H1 (cell line): ENCODE results near the gene SIM2.

Experiments
- CTBP2 ChIP-seq: IDR thresholded peaks from 2 replicates; pipeline ENCODE4 v1.7.0; 2011; ENCODE audit warnings: borderline replicate concordance, mild to moderate bottlenecking, moderate library complexity, mixed read lengths, low read length; ENCODE audit not compliant: insufficient read depth, insufficient read length
- POLR2A ChIP-seq, 2 experiments: IDR thresholded peaks; 1 replicate in 1 of 2; 2 replicates in 1 of 2; pipeline ENCODE4 v1.6.1; 2011; ENCODE audit warnings: low read depth in 2 of 2, low read length in 2 of 2, mild to moderate bottlenecking in 2 of 2; ENCODE audit errors: control extremely low read depth in 1 of 2
- SUZ12 ChIP-seq: fragments of 200-600 bp; sonication (generic); IDR thresholded peaks from 2 replicates; pipeline ENCODE4 v1.6.1; 2012; ENCODE audit warnings: mild to moderate bottlenecking, inconsistent platforms, low read length, moderate library complexity, mixed read lengths
- TAF7 ChIP-seq: optimal IDR thresholded peaks from 2 replicates; pipeline ENCODE3; 2011; ENCODE audit warnings: low read depth, mild to moderate bottlenecking, inconsistent platforms, low read length, moderate library complexity, borderline replicate concordance
- TF ChIP-seq, protein P1 (sequence below), 3 experiments: IDR thresholded peaks; 1 replicate in 2 of 3; 2 replicates in 1 of 3; pipeline versions ENCODE4 v1.5.1 to v1.6.1; 2011; ENCODE audit warnings: low read length in 3 of 3, mild to moderate bottlenecking in 3 of 3, inconsistent platforms in 2 of 3, low read depth in 1 of 3, moderate library complexity in 1 of 3; ENCODE audit not compliant: insufficient read depth in 1 of 3; ENCODE audit errors: control extremely low read depth in 1 of 3

DNA sequence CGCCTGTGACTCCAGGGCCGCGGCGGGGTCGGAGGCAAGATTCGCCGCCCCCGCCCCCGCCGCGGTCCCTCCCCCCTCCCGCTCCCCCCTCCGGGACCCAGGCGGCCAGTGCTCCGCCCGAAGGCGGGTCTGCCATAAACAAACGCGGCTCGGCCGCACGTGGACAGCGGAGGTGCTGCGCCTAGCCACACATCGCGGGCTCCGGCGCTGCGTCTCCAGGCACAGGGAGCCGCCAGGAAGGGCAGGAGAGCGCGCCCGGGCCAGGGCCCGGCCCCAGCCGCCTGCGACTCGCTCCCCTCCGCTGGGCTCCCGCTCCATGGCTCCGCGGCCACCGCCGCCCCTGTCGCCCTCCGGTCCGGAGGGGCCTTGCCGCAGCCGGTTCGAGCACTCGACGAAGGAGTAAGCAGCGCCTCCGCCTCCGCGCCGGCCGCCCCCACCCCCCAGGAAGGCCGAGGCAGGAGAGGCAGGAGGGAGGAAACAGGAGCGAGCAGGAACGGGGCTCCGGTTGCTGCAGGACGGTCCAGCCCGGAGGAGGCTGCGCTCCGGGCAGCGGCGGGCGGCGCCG is at the start of gene SIM2:
- TF ChIP-seq, protein P1, sequence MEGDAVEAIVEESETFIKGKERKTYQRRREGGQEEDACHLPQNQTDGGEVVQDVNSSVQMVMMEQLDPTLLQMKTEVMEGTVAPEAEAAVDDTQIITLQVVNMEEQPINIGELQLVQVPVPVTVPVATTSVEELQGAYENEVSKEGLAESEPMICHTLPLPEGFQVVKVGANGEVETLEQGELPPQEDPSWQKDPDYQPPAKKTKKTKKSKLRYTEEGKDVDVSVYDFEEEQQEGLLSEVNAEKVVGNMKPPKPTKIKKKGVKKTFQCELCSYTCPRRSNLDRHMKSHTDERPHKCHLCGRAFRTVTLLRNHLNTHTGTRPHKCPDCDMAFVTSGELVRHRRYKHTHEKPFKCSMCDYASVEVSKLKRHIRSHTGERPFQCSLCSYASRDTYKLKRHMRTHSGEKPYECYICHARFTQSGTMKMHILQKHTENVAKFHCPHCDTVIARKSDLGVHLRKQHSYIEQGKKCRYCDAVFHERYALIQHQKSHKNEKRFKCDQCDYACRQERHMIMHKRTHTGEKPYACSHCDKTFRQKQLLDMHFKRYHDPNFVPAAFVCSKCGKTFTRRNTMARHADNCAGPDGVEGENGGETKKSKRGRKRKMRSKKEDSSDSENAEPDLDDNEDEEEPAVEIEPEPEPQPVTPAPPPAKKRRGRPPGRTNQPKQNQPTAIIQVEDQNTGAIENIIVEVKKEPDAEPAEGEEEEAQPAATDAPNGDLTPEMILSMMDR (IDR thresholded peaks at IDR 0.05; ENCODE audit: control extremely low read depth in 1 of 3, insufficient read depth in 1 of 3, low read depth in 1 of 3, low read length in 3 of 3) = no peak
- TF ChIP-seq SUZ12 = peak; percentile 74
- no peak for TF ChIP-seq CTBP2
- no peak for TF ChIP-seq POLR2A (IDR thresholded peaks at IDR 0.05; ENCODE audit: control extremely low read depth in 1 of 2, low read depth in 2 of 2, low read length in 2 of 2)
- no peak for TF ChIP-seq TAF7
